ENCODE data around the gene ARHGEF7.

The ARHGEF7 gene

GRCh38 chr13:111139873-111140561 lies 24.9 kb downstream of the ARHGEF7 start:
- DNase-seq, result no peak

GRCh38 chr13:111140562-111141105 lies 25.5 kb downstream of the ARHGEF7 start:
- DNase-seq, result no peak

- no peak for DNase-seq
These were observed 27.4 kb downstream of the ARHGEF7 start for GRCh38 chr13:111142472-111142871.

GRCh38 chr13:111143865-111144540 lies 28.9 kb downstream of the ARHGEF7 start:
- no peak for DNase-seq

GRCh38 chr13:111145071-111145470 lies 30.0 kb downstream of the ARHGEF7 start:
- DNase-seq, result no peak

- no peak for DNase-seq
These were observed 30.4 kb downstream of the ARHGEF7 start for GRCh38 chr13:111145506-111145905.

GRCh38 chr13:111152844-111153243 lies 37.7 kb downstream of the ARHGEF7 start:
- DNase-seq, result no peak

- peak; percentile 89 for DNase-seq
These were observed 38.3 kb downstream of the ARHGEF7 start for GRCh38 chr13:111153279-111153976.

GRCh38 chr13:111153977-111154332 lies 38.8 kb downstream of the ARHGEF7 start:
- no peak for DNase-seq

- no peak for DNase-seq
These were observed 41.3 kb downstream of the ARHGEF7 start for GRCh38 chr13:111156421-111156820.

- no peak for DNase-seq
These were observed 43.2 kb downstream of the ARHGEF7 start for GRCh38 chr13:111158136-111158805.

- no peak for DNase-seq
These were observed 44.5 kb downstream of the ARHGEF7 start for GRCh38 chr13:111159362-111160320.

GRCh38 chr13:111160648-111161047 lies 45.5 kb downstream of the ARHGEF7 start:
- DNase-seq, result no peak

- DNase-seq, result no peak
These were observed 46.8 kb downstream of the ARHGEF7 start for GRCh38 chr13:111161601-111162600.

- DNase-seq, result no peak
These were observed 50.3 kb downstream of the ARHGEF7 start for GRCh38 chr13:111165241-111166010.

- no peak for DNase-seq
These were observed 52.0 kb downstream of the ARHGEF7 start for GRCh38 chr13:111166882-111167675.

GRCh38 chr13:111168107-111168506 lies 53.0 kb downstream of the ARHGEF7 start:
- no peak for DNase-seq

- no peak for DNase-seq
These were observed 56.0 kb downstream of the ARHGEF7 start for GRCh38 chr13:111171112-111171511.

- no peak for DNase-seq
These were observed 56.5 kb downstream of the ARHGEF7 start for GRCh38 chr13:111171629-111172028.
